Activated CD4-positive, alpha-beta T cell treated with anti-CD3 and anti-CD28 coated beads for 4 hours (primary cell): ENCODE results near the gene LOXHD1.

Source experiments
- DNase-seq, 2 donors: peaks; one replicate each; pipeline ENCODE4 v3.0.0-alpha.2; 2020

Gene LOXHD1

GRCh38 chr18:46627136-46627535 is 29.9 kb downstream of the LOXHD1 start:
- no peak for DNase-seq

- DNase-seq, result no peak
Observed at GRCh38 chr18:46625069-46625468, 32.0 kb downstream of the LOXHD1 start.

- peak in 1 of 2 donors; percentile 26 for DNase-seq
Observed at GRCh38 chr18:46624127-46624526, 32.9 kb downstream of the LOXHD1 start.

GRCh38 chr18:46623541-46623940 is 33.5 kb downstream of the LOXHD1 start:
- DNase-seq, result peak in 1 of 2 donors; percentile 7

- no peak for DNase-seq
Observed at GRCh38 chr18:46622999-46623398, 34.0 kb downstream of the LOXHD1 start.

GRCh38 chr18:46622451-46622850 is 34.6 kb downstream of the LOXHD1 start:
- no peak for DNase-seq

GRCh38 chr18:46621871-46622270 is 35.1 kb downstream of the LOXHD1 start:
- DNase-seq, result no peak

GRCh38 chr18:46621111-46621766 is 35.8 kb downstream of the LOXHD1 start:
- DNase-seq, result no peak

GRCh38 chr18:46619559-46619958 is 37.5 kb downstream of the LOXHD1 start:
- no peak for DNase-seq

GRCh38 chr18:46615720-46616119 is 41.3 kb downstream of the LOXHD1 start:
- no peak for DNase-seq

- DNase-seq, result no peak
Observed at GRCh38 chr18:46609048-46609447, 48.0 kb downstream of the LOXHD1 start.

GRCh38 chr18:46607926-46608325 is 49.1 kb downstream of the LOXHD1 start:
- DNase-seq, result no peak

GRCh38 chr18:46601141-46601805 is 55.7 kb downstream of the LOXHD1 start:
- DNase-seq, result no peak

- no peak for DNase-seq
Observed at GRCh38 chr18:46596119-46596518, 60.9 kb downstream of the LOXHD1 start.

- DNase-seq, result no peak
Observed at GRCh38 chr18:46591783-46592391, 65.1 kb downstream of the LOXHD1 start.

GRCh38 chr18:46590103-46590502 is 66.9 kb downstream of the LOXHD1 start:
- no peak for DNase-seq

- DNase-seq, result no peak
Observed at GRCh38 chr18:46588971-46589660, 67.9 kb downstream of the LOXHD1 start.

- DNase-seq, result no peak
Observed at GRCh38 chr18:46587600-46587999, 69.4 kb downstream of the LOXHD1 start.

GRCh38 chr18:46583711-46584110 is 73.3 kb downstream of the LOXHD1 start:
- no peak for DNase-seq

GRCh38 chr18:46581648-46582047 is 75.4 kb downstream of the LOXHD1 start:
- no peak for DNase-seq

GRCh38 chr18:46578987-46579386 is 78.0 kb downstream of the LOXHD1 start:
- no peak for DNase-seq

- DNase-seq, result no peak
Observed at GRCh38 chr18:46577546-46577945, 79.5 kb downstream of the LOXHD1 start.

GRCh38 chr18:46575851-46576250 is 81.2 kb downstream of the LOXHD1 start:
- DNase-seq, result no peak

GRCh38 chr18:46574743-46575115 is 82.3 kb downstream of the LOXHD1 start:
- DNase-seq, result no peak
